GM12873 (cell line): Measurements from ENCODE around the gene MYO7B.

Source experiments
- CTCF ChIP-seq: IDR thresholded peaks from 2 replicates; pipeline ENCODE4 v1.5.1; 2012; ENCODE audit warnings: low read depth, mild to moderate bottlenecking, moderate library complexity, low read length, control low read depth; ENCODE audit not compliant: insufficient read depth; ENCODE audit errors: missing control alignments

MYO7B gene

DNA sequence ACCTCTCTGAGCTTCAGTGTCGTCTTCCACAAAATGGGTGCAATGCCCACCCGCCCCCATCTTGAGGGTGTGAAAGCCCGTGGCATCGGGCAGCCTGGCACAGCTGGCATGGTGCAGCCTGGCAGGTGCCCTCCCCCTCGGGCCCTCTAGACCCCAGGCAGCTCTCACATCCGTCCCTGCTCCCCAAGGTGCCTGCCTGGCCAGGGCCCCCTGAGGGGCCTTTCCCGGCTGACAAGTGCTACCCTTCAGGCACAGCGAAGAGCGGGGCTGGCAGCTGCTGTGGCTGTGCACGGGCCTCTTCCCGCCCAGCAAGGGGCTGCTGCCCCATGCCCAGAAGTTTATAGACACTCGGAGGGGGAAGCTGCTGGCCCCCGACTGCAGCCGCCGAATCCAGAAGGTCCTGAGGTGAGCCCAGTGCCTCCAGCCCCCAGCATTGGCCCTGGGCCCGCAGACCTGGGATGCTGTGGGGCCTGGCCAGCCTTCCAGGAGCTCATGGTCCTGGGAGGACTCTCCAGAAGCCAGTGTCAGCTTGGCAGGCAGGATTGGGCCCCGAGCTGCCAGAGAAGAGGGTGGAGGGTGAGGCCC, 96.6 kb downstream of the MYO7B start:
- no peak for TF ChIP-seq CTCF

DNA sequence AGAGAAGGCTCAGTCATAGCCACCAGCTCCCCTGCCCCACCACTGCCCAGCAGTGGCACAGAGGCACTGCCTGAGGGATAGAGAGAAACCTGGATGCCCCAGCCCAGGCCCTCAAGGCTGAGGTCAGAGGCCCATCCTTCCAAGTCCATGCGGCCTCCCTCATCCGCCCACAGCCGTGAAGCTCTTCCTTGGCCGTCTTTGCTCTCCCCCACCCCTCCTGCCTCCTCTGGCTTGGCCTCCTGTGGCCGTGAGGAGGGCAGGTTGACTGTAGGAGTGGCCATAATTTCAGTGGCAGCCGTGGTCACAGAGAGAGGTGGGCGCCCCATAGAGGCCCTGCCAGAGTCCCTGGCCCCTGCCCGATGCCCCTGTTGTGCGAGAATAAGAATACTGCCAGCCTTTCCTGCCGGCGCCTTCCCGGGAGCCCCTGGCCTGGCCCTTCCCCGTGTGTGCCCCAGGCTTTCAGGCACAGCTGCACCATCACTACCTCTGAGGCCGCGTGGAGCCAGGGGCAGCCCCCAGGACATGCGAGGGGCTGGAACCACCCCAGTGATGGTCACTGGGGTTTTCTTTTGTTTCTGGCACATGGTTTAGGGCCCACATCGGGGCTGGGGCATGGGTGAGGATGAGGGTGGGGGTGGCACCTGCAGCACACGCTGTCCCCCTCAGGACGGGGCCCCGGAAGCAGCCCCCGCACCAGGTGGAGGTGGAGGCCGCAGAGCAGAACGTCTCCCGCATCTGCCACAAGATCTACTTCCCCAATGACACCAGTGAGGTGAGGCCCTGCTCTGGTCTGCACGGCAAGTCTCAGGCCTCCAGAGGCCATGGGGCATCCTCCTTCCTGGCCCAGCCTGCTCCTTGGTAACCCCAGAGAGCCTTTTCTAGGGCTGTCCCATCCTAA, 97.4 kb downstream of the MYO7B start:
- TF ChIP-seq CTCF, result no peak

DNA sequence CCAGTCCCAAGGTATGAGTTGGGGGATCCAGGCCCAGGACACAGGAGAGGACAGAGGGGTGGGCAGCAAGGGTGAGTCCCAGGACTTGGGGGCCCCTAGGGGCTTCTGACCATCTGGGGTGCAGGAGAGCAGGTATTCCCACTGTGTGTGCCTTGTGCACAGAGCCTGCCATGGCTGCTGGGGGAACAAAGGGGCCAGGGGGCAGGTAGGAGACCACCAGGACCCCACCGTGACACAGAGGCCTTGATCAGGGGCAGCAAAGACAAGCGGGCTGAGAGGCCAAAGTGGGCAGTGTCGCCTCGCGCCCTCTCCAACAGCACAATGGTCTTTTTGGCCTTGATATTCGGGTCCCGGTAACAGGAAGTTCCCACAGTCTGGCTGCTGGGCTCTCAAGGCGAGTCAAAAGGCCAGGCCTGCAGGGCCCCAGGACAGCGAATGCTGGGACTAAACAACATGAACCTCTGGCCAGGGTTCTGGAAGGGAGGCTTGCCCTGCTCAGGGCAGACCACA, 98.1 kb downstream of the MYO7B start:
- TF ChIP-seq CTCF, result no peak

GRCh38 chr2:127634066-127634617, 98.7 kb downstream of the MYO7B start:
- TF ChIP-seq CTCF, result no peak

DNA sequence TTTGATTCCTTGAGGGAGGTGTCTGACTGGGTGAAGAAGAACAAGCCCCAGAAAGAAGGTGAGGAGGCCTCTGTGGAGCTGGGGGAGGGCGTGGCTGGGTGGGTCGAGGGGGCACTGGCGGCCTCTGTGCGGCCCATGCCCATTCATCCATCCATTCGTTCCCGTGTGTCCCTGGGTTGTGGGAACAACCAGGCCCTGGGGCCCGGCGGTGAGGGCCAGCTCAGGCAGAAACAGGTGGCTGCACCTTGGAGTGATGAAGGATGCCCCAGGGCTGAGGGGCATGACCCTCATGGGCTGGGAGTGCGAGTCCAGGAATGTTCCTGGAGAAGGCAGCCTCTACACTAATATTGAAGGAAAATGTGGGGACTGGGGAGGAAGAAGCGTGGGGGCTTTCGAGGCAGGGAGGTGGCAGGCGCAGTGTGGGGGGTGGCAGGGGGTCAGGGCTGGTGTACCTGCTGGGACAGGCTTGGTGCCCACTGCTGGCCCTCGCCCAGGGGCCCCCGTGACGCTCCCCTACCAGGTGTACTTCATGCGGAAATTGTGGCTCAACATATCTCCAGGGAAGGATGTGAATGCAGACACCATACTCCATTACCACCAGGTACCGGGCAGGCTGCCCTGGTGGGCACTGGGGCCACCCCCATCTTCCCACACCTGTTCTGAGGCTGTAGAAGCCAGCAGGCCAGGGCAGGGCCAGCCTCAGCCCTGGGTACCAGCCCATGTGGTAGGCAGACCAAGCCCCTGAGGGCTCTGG, 99.3 kb downstream of the MYO7B start:
- no peak for TF ChIP-seq CTCF

- TF ChIP-seq CTCF, result no peak
These were observed 100.1 kb downstream of the MYO7B start for GRCh38 chr2:127635380-127636237.
